Stimulated activated CD4-positive, alpha-beta T cell treated with anti-CD3 and anti-CD28 coated beads, Interleukin-15, amount 100 ng/mL, for 1 hour (primary cell): ENCODE results near the gene METTL5.
A peak's percentile ranks its signal among the peaks of the same experiment; 100 is the strongest.

Source experiments
- DNase-seq, 2 donors: peaks; one replicate each; pipeline ENCODE4 v3.0.0-alpha.2; 2020; ENCODE audit warnings: low read depth in 1 of 2, low spot score in 1 of 2

METTL5 gene

DNA sequence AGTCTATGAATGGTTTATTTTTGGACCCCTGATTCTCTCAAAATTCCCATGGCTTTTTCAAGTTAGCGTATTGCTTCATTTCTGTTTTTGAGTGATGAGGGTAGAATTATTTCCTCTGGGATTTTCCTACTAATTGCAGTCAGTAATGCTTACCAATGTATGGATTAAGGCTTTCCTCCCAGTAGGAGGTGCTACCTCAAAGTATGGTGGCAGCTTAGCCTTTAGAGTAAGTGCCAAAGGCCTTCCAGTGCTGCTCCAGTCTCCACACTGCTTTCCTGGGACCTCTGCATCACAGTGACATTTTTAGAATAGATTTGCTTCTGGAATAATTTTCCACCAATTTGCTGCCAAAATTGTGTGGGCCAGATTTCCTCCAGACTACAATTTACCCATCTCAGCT, 42.2 kb downstream of the METTL5 start:
- DNase-seq = no peak

DNA sequence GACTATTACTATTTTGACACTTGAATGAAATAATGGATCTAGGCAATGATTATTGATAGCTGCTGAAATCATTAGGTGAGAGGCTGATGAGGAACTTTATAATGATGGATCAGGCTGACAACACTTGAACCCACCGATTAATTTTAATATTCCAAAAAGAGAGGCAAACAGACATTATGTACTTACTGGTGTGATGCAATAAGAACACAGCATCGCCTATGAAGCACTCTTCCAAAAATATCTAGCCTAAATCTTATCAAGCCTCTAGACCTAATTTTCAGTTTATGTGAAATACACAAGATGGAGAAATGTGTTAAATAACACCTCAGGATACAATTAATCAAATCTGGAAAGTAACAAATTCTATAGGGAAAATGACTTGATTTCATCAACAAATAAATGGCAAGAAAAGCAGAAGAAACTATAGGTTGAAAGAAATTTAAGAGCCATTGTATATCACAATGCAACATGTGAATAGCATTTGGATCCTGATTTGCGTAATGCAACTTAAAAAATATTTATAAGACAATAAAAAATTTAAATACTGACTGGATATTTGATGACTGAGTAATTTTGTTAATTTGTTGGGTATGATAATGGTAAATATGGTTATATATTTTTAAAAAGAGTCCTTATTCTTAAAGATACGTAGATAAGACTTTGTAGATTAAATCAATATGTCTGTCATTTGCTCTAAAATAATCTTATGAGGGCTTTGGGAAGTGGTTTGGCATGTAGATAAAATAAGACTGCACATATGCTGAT, 43.3 kb downstream of the METTL5 start:
- DNase-seq = no peak

DNA sequence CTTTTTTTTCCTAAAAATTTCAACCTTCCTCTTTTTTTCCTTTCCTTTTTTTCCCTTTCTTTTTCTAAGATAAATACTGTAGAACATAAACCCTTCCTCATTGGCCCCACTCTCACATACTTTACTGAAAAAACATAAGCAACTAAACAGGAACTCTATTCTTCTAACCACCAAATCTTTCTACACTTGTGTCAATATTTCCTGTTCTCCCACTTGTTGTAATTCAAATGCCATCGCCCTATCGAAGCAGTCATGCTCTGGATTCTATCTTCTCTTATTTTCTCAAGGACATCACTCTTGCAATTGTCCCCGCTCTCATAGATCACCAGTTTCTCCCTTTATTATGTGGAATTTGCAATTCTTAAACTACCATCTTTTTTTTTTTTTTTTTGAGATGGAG, 46.3 kb downstream of the METTL5 start:
- no peak for DNase-seq

DNA sequence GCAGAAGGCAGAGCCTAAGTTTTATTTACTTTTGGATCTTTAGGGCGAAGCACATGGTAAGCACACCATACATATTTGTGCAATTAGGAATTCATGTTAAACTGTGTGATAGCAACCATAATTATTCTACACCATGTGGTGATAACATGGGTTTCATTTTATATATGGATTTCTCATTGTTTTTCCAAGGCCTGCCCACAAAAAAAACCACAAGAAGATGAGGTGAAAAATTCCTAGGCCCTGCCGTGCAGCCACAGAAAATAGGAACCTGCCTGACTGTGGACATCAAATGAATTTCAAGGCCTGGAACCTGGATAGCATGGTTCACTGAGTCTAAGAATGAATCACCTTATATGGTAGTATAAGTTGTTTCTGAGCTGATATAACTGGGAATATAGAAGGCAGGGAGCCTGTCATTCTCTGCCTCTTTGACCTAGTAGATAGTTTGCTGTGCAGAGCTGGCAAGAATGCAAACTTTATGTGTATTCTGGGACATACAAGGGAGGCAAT, 48.4 kb downstream of the METTL5 start:
- no peak for DNase-seq

DNA sequence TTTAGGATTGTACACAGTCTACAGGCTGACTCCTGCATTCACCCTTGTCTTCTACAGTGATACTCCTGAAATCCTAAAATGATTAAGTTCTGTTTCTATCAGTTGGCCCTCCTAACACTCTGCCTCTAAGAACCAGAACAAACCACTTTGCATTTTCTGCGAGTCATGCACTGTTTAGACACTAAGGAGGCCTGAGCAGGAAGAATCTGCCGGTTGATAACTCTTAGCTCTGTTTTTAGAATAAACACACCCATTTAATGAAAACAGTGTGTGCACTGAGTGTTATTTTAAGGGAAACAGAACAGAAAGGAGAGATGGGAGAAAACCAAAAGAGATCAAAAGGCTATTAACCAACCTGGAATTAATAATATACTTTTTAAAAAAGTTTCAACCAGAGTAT, 48.9 kb downstream of the METTL5 start:
- no peak for DNase-seq

DNA sequence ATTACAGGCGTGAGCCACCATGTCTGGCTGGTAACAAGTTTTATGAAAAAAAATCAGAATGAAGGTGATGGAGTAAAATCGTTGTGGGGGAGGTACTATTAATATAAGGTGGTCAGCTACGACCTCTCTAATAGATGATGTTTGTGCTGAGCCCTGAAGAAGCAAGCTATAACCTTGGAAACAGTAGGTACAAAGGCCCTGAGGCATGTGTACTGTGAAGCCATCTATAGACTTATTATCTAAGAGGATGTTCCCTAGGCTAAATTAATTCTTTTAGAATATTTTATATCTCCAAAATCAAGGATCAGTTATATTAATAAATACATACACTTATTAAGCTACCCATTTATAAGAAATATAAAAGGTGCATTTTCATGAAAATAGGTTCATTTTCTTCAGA, 49.4 kb downstream of the METTL5 start:
- no peak for DNase-seq

DNA sequence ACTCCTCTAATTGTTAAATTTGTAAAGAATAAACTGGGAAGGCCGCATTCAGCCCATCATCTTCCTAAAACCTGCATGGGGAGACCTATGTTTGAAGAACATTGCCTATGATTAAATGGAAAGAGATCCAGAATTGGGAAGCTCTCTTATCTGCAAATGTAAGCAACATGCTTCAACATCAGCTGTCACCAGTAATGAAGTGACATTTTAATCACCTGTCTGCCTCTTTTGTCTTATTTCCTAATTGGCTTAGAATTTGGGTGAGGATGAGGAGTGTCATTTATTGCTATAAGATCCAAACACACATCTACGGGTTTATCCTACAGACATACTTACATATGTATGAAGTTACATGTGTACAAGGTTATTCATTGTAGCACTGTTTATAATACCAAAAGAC, 52.1 kb downstream of the METTL5 start:
- DNase-seq = no peak

DNA sequence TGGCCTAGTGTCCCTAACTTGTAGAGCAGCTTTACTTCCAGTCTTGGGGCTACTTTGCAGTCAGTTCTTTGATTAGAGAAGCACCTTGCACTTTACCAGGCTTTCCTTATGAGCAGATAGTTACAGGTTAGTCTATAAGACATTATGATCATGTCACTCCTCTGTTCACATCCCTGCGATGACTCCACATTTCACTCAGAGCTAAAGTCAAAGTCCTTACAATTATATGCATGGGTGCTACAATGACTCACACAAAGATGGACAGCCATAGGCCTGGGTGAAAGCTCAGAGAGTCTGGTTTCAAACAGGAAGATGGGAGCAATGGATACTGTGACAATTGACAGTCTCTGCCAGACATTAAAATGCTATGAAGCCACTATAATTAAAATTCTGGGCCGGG, 53.1 kb downstream of the METTL5 start:
- DNase-seq = no peak

DNA sequence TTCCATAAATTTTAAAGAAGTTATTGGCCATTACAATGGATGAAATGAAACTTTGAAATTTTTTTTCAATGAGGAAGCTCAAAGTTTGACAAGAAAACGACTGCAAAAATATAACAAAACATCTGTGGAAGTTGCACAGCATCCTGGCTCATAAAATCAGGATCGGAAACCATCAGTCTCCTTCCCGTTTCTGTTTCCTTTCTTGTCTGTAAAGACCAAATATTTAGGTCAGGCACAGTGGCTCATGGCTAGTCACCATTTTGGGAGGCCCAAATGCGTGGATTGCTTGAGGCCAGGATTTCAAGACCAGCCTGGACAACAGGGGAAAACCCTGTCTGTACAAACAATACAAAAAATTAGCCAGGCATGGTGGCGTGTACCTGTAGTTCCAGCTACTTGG, 53.7 kb downstream of the METTL5 start:
- no peak for DNase-seq

DNA sequence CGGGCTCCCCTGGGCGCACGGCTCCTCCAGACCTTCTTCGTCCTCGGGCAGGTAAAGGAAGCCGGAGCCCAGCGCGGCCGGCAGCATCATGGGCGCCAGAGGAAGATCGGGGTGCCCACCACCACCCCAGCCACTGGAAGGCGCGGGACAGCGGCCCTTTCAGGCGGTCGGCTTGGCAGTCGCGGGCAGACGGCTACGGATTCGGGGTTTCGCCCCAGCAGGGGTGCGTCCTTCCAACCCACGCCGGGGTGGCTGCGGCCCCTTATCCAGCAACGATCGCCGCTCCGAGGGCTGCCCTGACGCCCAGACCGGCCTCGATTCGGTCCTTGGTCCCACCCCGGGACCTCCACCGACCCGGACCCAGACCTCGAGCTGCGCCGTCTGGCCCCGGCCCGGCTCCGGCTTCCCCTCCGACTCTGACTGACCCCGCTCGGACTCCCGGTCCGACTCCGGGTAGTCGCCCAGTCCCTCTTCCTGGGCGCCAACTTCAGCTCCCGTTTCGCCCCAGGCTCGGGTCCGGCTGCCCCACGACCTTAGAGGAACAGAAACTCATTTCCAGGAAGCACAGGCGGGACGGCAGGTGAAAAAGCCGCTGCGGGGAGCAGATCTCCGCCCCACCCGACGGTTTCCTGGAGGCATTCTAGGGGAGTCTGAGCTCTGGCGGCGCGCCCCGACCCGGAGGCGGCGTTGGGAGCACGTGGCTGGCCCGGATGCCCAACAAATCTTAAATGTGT, 56.3 kb downstream of the METTL5 start:
- no peak for DNase-seq

DNA sequence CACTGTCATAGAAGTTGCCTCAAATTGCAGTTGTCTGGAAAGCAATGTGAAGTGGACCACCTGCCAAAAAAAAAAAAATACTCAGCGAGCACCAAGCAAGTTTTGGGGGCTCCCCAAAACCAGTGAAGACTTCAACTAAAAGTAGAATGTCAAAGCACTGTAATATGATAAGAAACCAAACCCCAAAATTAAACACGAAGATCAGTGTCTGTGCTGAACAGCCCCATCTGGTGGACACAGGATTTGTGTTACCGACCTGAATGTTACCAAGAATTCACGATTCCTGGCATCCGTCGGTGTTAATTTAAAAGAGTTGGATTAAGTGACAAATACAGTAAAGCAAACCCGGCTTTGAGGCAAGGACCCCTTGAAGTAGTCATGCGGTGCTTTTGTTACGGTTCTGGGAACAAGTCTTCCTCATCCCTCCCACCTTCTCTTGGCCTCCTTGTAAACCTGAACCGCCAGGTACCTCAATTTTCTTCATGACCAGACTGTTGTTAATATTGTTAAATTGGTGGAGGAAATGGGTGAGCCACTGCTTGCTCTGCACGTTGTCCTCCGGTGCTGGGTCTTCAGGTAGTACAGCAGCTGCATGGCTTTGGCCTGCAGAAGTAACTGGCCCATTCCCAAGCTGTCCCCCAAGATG, 57.3 kb downstream of the METTL5 start:
- peak in 1 of 2 donors; percentile 23 for DNase-seq

DNA sequence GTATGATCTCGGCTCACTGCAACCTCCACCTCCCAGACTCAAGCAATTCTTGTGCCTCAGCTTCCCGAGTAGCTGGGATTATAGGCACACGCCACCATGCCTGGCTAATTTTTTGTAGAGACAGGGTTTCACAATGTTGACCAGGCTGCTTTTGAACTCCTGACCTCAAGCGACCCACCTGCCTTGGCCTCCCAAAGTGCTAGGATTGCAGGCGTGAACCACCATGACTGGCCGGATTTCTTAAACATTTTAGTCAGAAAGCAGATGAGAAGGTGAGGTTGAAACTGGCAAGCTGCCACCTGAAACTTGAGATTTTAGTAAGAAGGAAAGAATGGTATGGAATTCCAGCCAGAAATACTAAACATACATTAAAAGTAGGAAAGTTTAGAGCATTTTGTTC, 59.2 kb downstream of the METTL5 start:
- no peak for DNase-seq

DNA sequence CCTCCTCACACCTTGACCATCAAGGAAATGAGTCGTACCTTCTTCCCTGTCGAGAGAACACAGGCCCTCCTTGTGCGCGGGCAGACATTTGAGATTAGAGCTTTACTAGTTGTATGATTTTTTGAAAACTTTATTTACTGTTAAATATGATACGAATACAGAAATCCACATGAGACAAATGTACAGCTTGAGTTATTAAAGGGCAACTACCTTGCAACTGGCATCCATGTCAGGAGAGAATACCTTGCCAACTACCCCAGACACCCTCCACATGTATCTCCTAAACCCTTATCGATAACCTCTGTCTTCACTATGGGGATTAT, 62.8 kb downstream of the METTL5 start:
- no peak for DNase-seq
